Heart right ventricle (tissue), 16 donors: ENCODE measurements around the gene VCY. TPM values are rescaled to one million over a fixed set of nuclear protein-coding genes. Genes with fewer than 3 reads are reported as not detected.
"Not testable (repeated sequence)": the region's sequence is repeated elsewhere in the genome, so short reads cannot be mapped to it uniquely, and the experiment has no call there.

ENCODE experiments used
- ATAC-seq, 8 donors: fragments of 200-7000 bp; cut with Tn5 transposase; one replicate each; pipeline ENCODE4 v1.9.1; 2020; ENCODE audit warnings: mild to moderate bottlenecking in 8 of 8, moderate library complexity in 8 of 8, moderate number of reproducible peaks in 1 of 8
- DNase-seq, 2 donors: peaks; one replicate each; pipeline ENCODE4 v3.0.0-alpha.2; 2020
- H3K27ac ChIP-seq, 10 donors: fragments of 200-600 bp; sonication (generic) in 2 of 10; one replicate each; pipeline versions ENCODE4 v1.5.0 to v1.8.0; 2020 to 2022; ENCODE audit warnings: mild to moderate bottlenecking in 3 of 10
- H3K27me3 ChIP-seq, 7 donors: fragments of 200-600 bp; one replicate each; pipeline ENCODE4 v1.8.0; 2021 to 2022; ENCODE audit warnings: mild to moderate bottlenecking in 2 of 7
- H3K36me3 ChIP-seq, 9 donors: fragments of 200-600 bp; sonication (generic) in 1 of 9; one replicate each; pipeline versions ENCODE4 v1.5.0 to v1.8.0; 2020 to 2022; ENCODE audit warnings: mild to moderate bottlenecking in 2 of 9
- H3K4me1 ChIP-seq, 9 donors: fragments of 200-600 bp; sonication (generic) in 1 of 9; one replicate each; pipeline versions ENCODE4 v1.5.0 to v1.8.0; 2020 to 2022; ENCODE audit warnings: mild to moderate bottlenecking in 4 of 9
- H3K4me3 ChIP-seq, 10 donors: fragments of 200-600 bp; sonication (generic) in 2 of 10; one replicate each; pipeline versions ENCODE4 v1.5.0 to v1.8.0; 2020 to 2022; ENCODE audit warnings: mild to moderate bottlenecking in 7 of 10, moderate library complexity in 2 of 10
- H3K9me3 ChIP-seq, 11 donors: fragments of 200-600 bp in 10 of 11; sonication (generic) in 2 of 11; one replicate each; pipeline versions ENCODE4 v1.5.0 to v1.8.0; 2013 to 2022; ENCODE audit warnings: mild to moderate bottlenecking in 2 of 11, control low read depth in 1 of 11, moderate library complexity in 1 of 11
- WGBS, 2 donors: extraction: QIAGEN DNeasy Blood & Tissue Kit; methylation state at CpG; one replicate each; pipeline ENCODE4 v1.1.7; 2013; ENCODE audit warnings: inconsistent platforms in 1 of 2; 5-methylcytosine and 5-hydroxymethylcytosine counted together
- intact Hi-C, 10 donors: fragments of 100-400 bp; cut with DNase I; formaldehyde crosslinking; loops; one replicate each; pipeline versions ENCODE4 v1.11.1 to v1.14.2; 2022
- long read RNA-seq, 3 donors: library from polyadenylated mRNA; unstranded; transcript quantifications; one replicate each; pipeline ENCODE4 v2.0.0, GENCODE V29; 2020 to 2021
- polyA plus RNA-seq, 2 donors: library from polyadenylated mRNA; stranded (reverse); fragments of 200-250 nt; gene quantifications; one replicate each; pipeline ENCODE4 v1.2.3, GENCODE V29; 2013
- total RNA-seq, 10 donors: library from RNA; stranded (reverse); fragmentation: NEBNext Ultra II Directional in 3 of 10; extraction: Animal tissue kit (Norgen Biotek cat#: 25700) in 3 of 10; gene quantifications; one replicate each; pipeline versions ENCODE4 v1.2.1 to v1.2.4, GENCODE V29; 2021 to 2023
- donor health status: Arrhythmogenic right ventricular cardiomyopathy.
- donor health status: ischemic (EF 13 %, LVEDD 7.1; RV severe dilation, severe dysfunction).
- donor health status: healthy with polysubstance abuse.
- donor health status: DM: no; HTN: yes; CAD: no.
- donor health status: DM: no; HTN: no; CAD: no.
- donor health status: ischemic (EF 25% LVEDD 6.9; RV normal size, moderate dysfunction).
- donor health status: ischemic (EF 25% LVEDD 5.7; RV mildly dilated, moderate dysfunction).
- donor health status: healthy.
- donor health status: DM: yes; HTN: yes; CAD: no.
- donor health status: Ischemic cardiomyopathy.
- donor health status: ischemic (EF 35%, LVEDD 5.7; RV mildly dilated, moderate dysfunction).
- donor health status: nonischemic (EF 11% LVEDD 7.7; RV severe dilation, severe dysfunction).
- donor health status: DM: yes; HTN: yes; CAD: no.
- donor health status: PGD.
- donor health status: ischemic (EF 29% LVEDD 5.4; RV normal size, mild dysfunction).
- donor health status: nonischemic (EF 23%, LVEDD 6.1; RV moderate dilation, normal function).

The VCY gene
- total RNA-seq (not detected), polyA plus RNA-seq (not detected)
- long read RNA-seq, donor 1: 0 reads
- long read RNA-seq, donor 2: 0 reads
- long read RNA-seq, donor 3: 0 reads

DNA sequence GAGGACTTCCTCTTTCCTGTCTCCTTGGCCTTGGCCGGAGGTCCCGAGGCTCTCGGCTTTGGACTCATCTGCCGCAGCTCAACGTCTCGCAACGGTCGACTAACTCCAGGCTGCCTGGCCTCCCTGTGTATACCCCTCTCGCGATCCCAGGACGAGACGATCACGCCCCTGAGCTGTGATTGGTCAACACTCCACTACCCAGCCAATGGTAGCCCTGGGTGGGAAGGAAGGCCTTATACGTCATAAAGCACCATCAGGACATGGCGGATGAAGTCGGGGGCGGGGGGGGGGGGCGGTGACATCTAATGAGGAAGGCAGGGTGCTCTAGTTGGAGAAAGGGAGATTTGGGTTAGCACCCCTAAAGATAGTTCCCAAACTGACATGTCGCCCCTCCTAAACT, at the start of gene VCY:
TSS of gene VCY (minus strand) at position 101 of the 400 bp plus-strand sequence. CDS start at position 68, 33 bp downstream.
- H3K27ac ChIP-seq, H3K36me3 ChIP-seq, intact Hi-C loops, H3K27me3 ChIP-seq, H3K9me3 ChIP-seq, DNase-seq, H3K4me1 ChIP-seq, ATAC-seq, H3K4me3 ChIP-seq: not testable (repeated sequence)
- no CpG with 5 or more reads among the region's 19 CpGs for WGBS, 2 donors

DNA sequence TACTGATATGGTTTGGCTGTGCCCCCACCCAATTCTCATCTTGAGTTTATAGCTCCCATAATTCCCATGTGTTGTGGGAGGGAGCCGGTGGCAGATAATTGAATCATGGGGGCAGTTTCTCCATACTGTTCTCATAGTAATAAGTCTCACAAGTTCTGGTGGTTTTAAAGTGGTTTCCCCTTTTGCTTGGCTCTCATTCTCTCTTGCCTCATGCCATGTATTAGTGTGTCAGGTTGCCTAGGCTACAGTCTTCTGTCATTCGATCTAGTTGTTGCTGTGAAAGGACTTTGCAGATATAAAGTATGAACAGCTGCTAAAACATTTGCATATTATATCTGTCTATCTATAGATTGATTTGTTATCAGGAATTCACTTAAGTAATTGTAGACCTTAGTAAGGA, 44.1 kb upstream of the VCY start:
- WGBS, 2 donors: no CpG with 5 or more reads among the region's 2 CpGs
- H3K27ac ChIP-seq, H3K4me3 ChIP-seq, H3K4me1 ChIP-seq, H3K36me3 ChIP-seq, ATAC-seq, intact Hi-C loops, H3K9me3 ChIP-seq, DNase-seq, H3K27me3 ChIP-seq: not testable (repeated sequence)

DNA sequence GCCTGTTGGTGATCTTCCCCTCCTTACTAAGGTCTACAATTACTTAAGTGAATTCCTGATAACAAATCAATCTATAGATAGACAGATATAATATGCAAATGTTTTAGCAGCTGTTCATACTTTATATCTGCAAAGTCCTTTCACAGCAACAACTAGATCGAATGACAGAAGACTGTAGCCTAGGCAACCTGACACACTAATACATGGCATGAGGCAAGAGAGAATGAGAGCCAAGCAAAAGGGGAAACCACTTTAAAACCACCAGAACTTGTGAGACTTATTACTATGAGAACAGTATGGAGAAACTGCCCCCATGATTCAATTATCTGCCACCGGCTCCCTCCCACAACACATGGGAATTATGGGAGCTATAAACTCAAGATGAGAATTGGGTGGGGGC, 25.6 kb upstream of the VCY start:
- H3K4me3 ChIP-seq, H3K27me3 ChIP-seq, ATAC-seq, DNase-seq, H3K36me3 ChIP-seq, intact Hi-C loops, H3K27ac ChIP-seq, H3K9me3 ChIP-seq, H3K4me1 ChIP-seq: not testable (repeated sequence)
- no CpG with 5 or more reads among the region's 2 CpGs for WGBS, 2 donors

DNA sequence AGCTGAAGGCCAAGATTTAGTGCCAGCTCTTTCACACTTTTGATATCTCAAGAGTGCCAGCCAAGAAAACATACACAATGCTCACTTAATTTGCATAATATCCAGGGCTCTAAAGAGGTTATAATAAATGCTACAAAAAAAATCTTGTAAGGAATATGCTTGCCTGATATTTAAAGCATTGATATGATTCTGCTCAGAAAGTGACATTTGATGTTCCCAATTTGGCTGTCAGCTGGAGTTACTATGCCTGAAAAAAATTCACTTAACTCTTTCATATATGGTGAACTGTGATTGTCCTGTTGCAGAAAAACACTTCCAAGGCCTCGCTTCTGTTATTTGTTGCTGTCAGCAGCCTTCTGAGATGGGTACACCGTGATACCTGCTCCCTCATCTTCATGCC, 43.9 kb downstream of the VCY start:
- H3K36me3 ChIP-seq, H3K9me3 ChIP-seq, H3K27ac ChIP-seq, H3K4me1 ChIP-seq, DNase-seq, H3K27me3 ChIP-seq, H3K4me3 ChIP-seq, ATAC-seq, intact Hi-C loops: not testable (repeated sequence)
- 64% methylated on average over 2 of the region's 2 CpGs for WGBS, 2 donors

Other genes starting within 250 kb of the VCY start
- gene VCY1B, start 69.8 kb upstream of the VCY start, total RNA-seq: not detected
- gene VCY1B, start 69.8 kb upstream of the VCY start, polyA plus RNA-seq: not detected